Vagina (tissue), 2 donors: ENCODE data around the gene ADAMTS13.

Source experiments
- CTCF ChIP-seq, 3 experiments: fragments of 450-650 bp in 2 of 3; fragments of 200-600 bp in 1 of 3; sonication (generic) in 1 of 3; IDR thresholded peaks; one replicate each; pipeline ENCODE4 v1.5.1; 2017 to 2019; ENCODE audit warnings: antibody characterized with exemption in 3 of 3, mild to moderate bottlenecking in 2 of 3, moderate library complexity in 2 of 3
- POLR2AphosphoS5 ChIP-seq, 2 donors: sonication (generic); formaldehyde crosslinking; IDR thresholded peaks; one replicate each; pipeline ENCODE4 v1.9.0; 2017; ENCODE audit warnings: antibody characterized with exemption in 2 of 2, mild to moderate bottlenecking in 2 of 2, low read depth in 1 of 2; ENCODE audit not compliant: insufficient read depth in 1 of 2

DNA sequence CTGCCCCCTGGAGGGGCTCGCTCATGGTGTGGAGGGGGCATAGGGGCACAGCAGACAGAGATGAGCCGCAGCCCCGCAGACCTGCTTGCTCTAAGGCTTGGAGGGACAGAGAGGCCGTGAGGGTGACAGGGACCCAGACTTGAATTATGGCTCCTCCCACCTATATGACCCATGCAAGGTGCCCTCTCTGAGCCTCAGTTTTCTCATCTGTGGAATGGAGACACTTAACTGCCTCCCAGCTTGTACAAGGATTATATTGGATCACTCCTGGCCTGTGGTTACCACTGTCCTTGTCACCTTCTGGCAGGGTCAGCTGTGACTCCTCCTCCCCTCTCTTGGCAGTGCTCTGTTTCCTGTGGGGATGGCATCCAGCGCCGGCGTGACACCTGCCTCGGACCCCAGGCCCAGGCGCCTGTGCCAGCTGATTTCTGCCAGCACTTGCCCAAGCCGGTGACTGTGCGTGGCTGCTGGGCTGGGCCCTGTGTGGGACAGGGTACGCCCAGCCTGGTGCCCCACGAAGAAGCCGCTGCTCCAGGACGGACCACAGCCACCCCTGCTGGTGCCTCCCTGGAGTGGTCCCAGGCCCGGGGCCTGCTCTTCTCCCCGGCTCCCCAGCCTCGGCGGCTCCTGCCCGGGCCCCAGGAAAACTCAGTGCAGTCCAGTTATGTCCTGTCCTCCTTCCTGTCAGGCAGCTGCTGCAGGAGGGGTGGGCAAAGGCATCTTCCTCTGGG is 32.9 kb downstream of the ADAMTS13 start:
- TF ChIP-seq POLR2AphosphoS5 (IDR thresholded peaks at IDR 0.05; ENCODE audit: insufficient read depth in 1 of 2, low read depth in 1 of 2) = no peak
- TF ChIP-seq CTCF (IDR thresholded peaks at IDR 0.05) = no peak
